Kidney epithelial cell (primary cell): ENCODE measurements around the gene SOS1. TPM values are rescaled to one million over a fixed set of nuclear protein-coding genes. Genes with fewer than 3 reads are reported as not detected.
A peak's percentile ranks its signal among the peaks of the same experiment; 100 is the strongest.

Experiments
- DNase-seq: peaks from one replicate; pipeline ENCODE4 v3.0.0-alpha.2; 2010; ENCODE audit warnings: low read depth
- H3K27me3 ChIP-seq: 2 replicates; pipeline ENCODE4 v1.6.0; 2011; ENCODE audit warnings: low read length; ENCODE audit not compliant: control insufficient read depth, insufficient read depth
- H3K36me3 ChIP-seq: 2 replicates; pipeline ENCODE4 v1.5.1; 2011; ENCODE audit warnings: low read length; ENCODE audit not compliant: control insufficient read depth, insufficient read depth
- H3K4me3 ChIP-seq: 2 replicates; pipeline ENCODE4 v1.5.1; 2011; ENCODE audit warnings: low read depth, mild to moderate bottlenecking, control low read depth, low read length
- total RNA-seq: library from RNA; depleted of rRNA; stranded (reverse); fragments of >200 nt; gene quantifications from 2 replicates; pipeline ENCODE4 v1.2.3, GENCODE V29; 2015
- TF ChIP-seq, protein P1 (sequence below): IDR thresholded peaks from 2 replicates; pipeline ENCODE4 v1.5.1; 2011; ENCODE audit warnings: mild to moderate bottlenecking, moderate library complexity, low read length, control low read depth, inconsistent platforms; ENCODE audit not compliant: insufficient read depth, poor library complexity, severe bottlenecking

SOS1 gene
- total RNA-seq, 1 donor from 2014 or later, result 18.7 TPM

DNA sequence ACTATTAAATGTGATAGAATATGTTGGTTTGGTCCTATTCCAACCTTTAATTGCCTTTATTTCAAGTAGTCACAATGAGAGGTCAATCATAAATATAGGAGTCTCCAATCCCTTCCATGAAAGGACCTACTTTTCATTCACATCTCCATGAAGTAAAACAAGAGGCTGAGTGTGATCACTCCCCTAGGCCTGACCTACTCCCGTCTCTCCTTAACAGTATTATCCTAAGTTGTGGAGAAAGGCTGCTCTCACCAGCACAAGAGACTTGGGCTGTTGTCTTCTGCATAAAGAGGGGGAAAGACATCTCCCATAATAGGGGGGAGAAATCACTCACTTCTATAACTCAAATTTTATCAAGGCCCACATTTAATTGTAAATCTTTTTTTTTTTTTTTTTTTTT is 105.4 kb downstream of the SOS1 start:
- H3K27me3 ChIP-seq, result no peaks in the 10 kb centered on the region
- TF ChIP-seq, protein P1, sequence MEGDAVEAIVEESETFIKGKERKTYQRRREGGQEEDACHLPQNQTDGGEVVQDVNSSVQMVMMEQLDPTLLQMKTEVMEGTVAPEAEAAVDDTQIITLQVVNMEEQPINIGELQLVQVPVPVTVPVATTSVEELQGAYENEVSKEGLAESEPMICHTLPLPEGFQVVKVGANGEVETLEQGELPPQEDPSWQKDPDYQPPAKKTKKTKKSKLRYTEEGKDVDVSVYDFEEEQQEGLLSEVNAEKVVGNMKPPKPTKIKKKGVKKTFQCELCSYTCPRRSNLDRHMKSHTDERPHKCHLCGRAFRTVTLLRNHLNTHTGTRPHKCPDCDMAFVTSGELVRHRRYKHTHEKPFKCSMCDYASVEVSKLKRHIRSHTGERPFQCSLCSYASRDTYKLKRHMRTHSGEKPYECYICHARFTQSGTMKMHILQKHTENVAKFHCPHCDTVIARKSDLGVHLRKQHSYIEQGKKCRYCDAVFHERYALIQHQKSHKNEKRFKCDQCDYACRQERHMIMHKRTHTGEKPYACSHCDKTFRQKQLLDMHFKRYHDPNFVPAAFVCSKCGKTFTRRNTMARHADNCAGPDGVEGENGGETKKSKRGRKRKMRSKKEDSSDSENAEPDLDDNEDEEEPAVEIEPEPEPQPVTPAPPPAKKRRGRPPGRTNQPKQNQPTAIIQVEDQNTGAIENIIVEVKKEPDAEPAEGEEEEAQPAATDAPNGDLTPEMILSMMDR, result no peak
- no peaks in the 10 kb centered on the region for H3K36me3 ChIP-seq
- DNase-seq, result no peak
- no peak overlapping the region for H3K4me3 ChIP-seq

DNA sequence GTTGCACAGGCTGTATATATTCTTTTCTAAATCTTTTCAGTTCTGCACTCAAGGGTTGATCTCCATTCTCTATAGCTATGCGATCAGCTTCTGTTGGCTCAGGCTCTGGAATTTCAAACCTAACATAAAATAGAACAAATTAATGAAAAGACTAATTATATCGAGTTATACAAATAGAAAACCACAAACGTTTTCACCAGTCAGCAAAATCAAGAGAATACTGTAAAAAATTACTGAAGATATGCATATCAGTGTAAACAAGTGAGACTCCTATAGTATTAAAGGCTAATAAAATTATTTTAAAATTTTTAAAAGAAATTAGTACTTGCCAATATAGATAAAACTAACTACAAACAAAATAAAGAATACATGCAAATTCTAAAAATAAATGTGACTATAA is 107.0 kb downstream of the SOS1 start:
- TF ChIP-seq, protein P1, result no peak
- Histone ChIP-seq H3K27me3 (no peaks in the 10 kb centered on the region), H3K4me3 (no peak overlapping the region), H3K36me3 (no peaks in the 10 kb centered on the region)
- no peak for DNase-seq

DNA sequence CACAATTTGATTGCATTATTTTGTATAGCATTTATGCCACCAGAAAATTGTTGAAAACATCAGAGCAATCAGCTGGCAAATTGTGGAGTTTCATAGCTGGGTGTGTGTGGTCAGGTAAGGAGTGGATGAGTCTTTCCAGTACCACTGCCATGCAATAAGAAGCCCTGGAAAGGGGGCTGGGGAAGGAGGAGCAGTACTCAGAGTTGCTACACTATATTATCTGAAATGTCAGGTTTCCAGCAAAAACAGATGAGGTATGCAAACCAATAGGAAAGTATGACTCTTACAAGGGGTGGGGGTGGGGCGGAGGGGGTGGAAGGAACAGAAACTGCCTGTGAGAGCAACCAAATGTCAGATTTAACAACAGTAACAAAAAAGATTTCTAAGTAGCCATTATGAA is 112.2 kb downstream of the SOS1 start:
- no peak for DNase-seq
- Histone ChIP-seq H3K27me3 (no peaks in the 10 kb centered on the region), H3K36me3 (no peaks in the 10 kb centered on the region), H3K4me3 (no peak overlapping the region)
- TF ChIP-seq, protein P1, result no peak

DNA sequence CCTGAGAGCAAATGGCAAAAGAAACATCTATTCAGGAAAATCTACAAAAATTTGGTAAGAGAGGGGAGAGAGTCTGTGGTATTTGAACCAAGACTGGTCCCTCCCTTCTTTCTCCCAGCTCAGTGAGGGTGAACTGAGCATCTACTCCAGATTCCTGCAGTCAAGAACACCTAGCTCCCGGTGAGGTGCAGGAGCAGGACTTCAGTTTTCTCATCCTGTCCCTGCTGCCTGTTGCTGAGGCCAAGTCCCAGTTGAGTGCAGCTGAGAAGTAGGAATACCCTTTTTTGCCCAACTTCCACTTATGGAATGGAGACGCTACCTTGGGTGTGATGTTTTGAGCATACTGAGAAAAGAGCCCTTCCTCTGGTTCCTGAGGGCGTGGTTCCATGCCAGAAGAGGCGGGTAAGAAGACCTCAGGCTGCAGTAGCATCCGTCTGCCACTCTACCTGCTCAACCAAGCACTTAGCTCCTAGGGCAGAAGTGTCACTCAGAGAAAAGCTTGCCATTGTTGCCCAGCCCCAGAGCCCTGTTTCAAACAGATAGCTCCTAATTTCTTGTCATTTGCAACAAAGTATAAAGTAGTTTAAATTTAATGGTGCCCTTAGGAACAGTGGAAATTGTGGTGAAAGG is 112.9 kb downstream of the SOS1 start:
- no peak for DNase-seq
- TF ChIP-seq, protein P1, result no peak
- H3K27me3 ChIP-seq, result no peaks in the 10 kb centered on the region
- no peak overlapping the region for H3K4me3 ChIP-seq
- H3K36me3 ChIP-seq, result no peaks in the 10 kb centered on the region

DNA sequence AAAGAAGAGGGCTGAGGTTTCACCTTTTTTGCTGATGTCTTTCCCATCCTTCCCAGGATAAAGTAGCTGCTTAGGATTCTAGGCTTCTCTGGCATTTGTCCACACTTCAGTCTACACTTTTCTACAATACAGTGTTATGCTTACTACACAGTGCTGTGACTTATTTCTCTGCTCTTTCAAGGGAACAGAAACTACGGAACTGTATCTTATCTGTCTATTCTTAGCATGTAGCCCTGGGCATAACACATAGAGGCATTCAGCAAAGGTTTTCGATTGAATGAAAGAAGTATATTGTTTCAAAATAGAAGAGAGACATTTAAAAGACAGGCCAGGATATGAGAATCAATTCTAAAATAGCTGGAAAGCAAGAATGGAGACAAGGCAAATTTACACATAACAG is 120.3 kb downstream of the SOS1 start:
- Histone ChIP-seq H3K4me3 (no peak overlapping the region), H3K27me3 (no peaks in the 10 kb centered on the region), H3K36me3 (no peaks in the 10 kb centered on the region)
- TF ChIP-seq, protein P1, result no peak
- no peak for DNase-seq

DNA sequence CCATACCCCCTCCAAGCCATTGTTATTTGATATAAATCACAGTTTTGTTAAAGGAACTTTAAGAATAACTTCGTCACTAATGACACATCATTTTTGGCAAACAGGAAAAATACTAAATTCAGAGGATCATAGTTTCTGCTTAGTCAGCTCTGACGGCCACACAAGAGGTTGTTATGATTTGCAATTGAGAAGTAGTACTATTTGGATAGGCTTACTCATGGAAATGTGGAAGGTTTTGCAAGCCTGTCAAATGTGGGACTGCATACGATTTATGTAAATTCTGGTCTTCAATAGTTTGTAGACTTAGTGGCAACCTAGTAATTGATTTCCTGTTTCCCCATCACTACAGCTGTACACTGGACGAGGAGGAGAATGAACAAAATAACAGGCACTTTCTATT is 123.1 kb downstream of the SOS1 start:
- no peak overlapping the region for H3K4me3 ChIP-seq
- TF ChIP-seq, protein P1, result no peak
- DNase-seq, result peak; percentile 25
- no peaks in the 10 kb centered on the region for H3K36me3 ChIP-seq
- no peaks in the 10 kb centered on the region for H3K27me3 ChIP-seq
